ENCODE data around the gene TMIE. TPM values are rescaled to one million over a fixed set of nuclear protein-coding genes. Genes with fewer than 3 reads are reported as not detected.

The TMIE gene
- total and polyA plus RNA-seq, 9 of the 15 experiments (the other 6 are each of a cell fraction or from before 2014, with no cell fraction given), result not detected

DNA sequence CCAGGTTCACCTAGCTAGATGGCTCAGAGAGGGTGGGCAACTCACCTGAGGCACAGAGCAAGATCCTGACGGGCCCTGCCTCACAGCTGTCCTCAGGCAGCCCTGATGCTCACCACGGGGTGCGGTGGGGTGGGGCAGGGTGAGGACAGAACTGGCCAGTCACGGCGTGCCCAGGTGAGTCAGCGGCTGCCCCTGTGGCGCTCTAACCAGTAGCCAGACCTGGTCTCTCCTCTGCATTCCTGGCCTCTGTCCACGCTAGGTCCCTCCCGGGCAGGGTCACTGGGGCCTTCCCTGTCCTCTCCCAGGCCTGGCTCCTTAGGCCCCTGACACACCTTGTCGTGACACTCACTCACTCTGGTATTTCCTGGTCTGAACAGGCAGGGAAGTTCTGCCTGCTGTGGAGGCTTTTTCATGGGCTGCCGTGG lies 8.6 kb upstream of the TMIE start (continued):
- TF ChIP-seq ZNF23 (CRISPR knock-in tag; IDR thresholded peaks at IDR 0.05) (no peak), HNRNPUL1 (IDR thresholded peaks at IDR 0.05; ENCODE audit: low read length) (no peak)

DNA sequence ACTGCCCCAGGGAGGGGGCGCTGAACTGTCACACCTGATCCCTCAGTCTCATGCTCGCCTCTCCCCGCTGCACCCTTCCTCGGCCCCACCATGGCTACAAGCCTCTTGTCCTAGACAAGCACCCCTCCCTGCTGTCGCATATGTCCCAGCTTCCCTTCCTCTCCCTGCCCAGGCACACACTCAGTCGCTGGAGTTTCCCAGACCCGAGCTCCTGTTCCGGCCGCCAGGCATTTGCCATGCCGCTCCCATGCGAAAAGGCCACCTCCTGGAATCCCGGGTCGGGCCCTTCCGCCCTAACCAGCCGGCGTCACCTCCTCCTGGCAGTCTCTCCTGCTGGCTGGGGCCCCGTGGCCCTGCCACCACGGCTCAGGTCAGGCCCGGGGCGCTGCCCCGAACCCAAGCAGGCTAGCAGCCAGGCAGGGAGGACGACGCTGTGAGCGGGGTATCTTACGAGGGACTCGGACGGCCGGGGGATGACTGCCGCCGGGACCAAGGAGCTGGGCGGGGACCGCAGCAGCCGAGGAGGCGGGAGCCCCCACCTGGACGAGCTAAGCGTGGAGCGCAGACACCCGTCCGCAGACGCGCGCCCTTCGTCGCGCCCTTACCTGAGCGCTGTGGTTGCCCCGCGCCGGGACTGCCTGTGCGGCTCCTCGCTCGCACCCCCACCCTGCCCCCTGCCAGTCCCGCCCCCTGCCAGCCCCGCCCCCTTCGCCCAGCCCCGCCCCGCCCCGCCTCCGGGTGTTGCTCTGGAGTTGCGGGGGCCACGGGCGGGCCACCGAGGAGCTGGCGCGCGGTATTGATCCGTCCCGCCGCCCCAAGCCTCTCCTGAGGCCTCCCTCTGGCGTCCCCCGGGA lies 7.9 kb upstream of the TMIE start, which contains the start of gene ALS2CL:
ALS2CL (minus strand) TSS at position 642 of the 854 bp plus-strand sequence. CDS start 4,239 bp downstream, outside the sequence.
- H3K79me2 ChIP-seq (ENCODE audit: control insufficient read depth, insufficient read depth, low read length), result no peaks in the 10 kb centered on the region
- H3K27ac ChIP-seq (ENCODE audit: extremely low read depth, low read depth, low read length), result no peak within 1 kb of the TSS
- no peaks in the 10 kb centered on the region for H3K36me3 ChIP-seq (ENCODE audit: control insufficient read depth, insufficient read depth, low read length)
- WGBS (ENCODE audit: insufficient coverage, low coverage, missing lambda C conversion rate), result 2% methylated on average over 61 of the region's 71 CpGs
- peaks cover 7 to 47% of the 10 kb centered on the region in 2 experiments for H3K27me3 ChIP-seq (ENCODE audit: control insufficient read depth in 2 of 2, insufficient read depth in 2 of 2, low read length in 2 of 2)
- H3K4me2 ChIP-seq (ENCODE audit: insufficient read depth, low read length), result peak within 1 kb of the TSS; percentile 79
- no TSS peak for BruUV-seq (replicated peaks)
- H4K20me1 ChIP-seq (replicated peaks; ENCODE audit: control insufficient read depth, insufficient read depth, low read length), result peaks cover 3% of the 10 kb centered on the region
- H3K9ac ChIP-seq (ENCODE audit: insufficient read depth in 1 of 2, low read depth in 2 of 2, low read length in 2 of 2), result peak within 1 kb of the TSS; percentile 44 to 83; a peak in 3 of 4 replicates
- no peaks in the 10 kb centered on the region for H3K9me3 ChIP-seq (replicated peaks; ENCODE audit: control insufficient read depth, insufficient read depth, low read depth, low read length)
- intact Hi-C loops (cut with micrococcal nuclease) (no loop called here), in situ Hi-C loops (cut with MboI) (no loop called here)
- no peaks in the 10 kb centered on the region for H3K9me1 ChIP-seq (ENCODE audit: control insufficient read depth, insufficient read depth, low read length)
- CTCF ChIA-PET (ENCODE audit: low intra/inter-chr PET ratio), result interaction anchor here (0.5 kb wide), 1 partner anchor 19 kb away, joined by 4 read pairs; no protein-coding TSS in a partner anchor
- FAIRE-seq, result peak; percentile 19
- peak; percentile 81 for ATAC-seq
- DNase-seq (ENCODE audit: extremely low read depth in 1 of 4, low spot score in 3 of 4), result peak; percentile 48 to 97 (median 94)
- peak within 1 kb of the TSS; percentile 86 for H2AFZ ChIP-seq (ENCODE audit: low read depth, low read length)
- peaks cover 0 to 27% of the 10 kb centered on the region in 2 experiments; a peak in 2 of 5 replicates for H3K4me1 ChIP-seq (replicated peaks in 1 of 2; ENCODE audit: control insufficient read depth in 2 of 2, insufficient read depth in 2 of 2, low read length in 2 of 2)
- POLR2A ChIA-PET, result interaction anchor here (1.0 to 1.2 kb wide), 2 partner anchors 22 to 304 kb away, joined by 3 read pairs; no protein-coding TSS in a partner anchor
- peak within 1 kb of the TSS; percentile 40 for H3K4me3 ChIP-seq
- TF ChIP-seq, protein P1, sequence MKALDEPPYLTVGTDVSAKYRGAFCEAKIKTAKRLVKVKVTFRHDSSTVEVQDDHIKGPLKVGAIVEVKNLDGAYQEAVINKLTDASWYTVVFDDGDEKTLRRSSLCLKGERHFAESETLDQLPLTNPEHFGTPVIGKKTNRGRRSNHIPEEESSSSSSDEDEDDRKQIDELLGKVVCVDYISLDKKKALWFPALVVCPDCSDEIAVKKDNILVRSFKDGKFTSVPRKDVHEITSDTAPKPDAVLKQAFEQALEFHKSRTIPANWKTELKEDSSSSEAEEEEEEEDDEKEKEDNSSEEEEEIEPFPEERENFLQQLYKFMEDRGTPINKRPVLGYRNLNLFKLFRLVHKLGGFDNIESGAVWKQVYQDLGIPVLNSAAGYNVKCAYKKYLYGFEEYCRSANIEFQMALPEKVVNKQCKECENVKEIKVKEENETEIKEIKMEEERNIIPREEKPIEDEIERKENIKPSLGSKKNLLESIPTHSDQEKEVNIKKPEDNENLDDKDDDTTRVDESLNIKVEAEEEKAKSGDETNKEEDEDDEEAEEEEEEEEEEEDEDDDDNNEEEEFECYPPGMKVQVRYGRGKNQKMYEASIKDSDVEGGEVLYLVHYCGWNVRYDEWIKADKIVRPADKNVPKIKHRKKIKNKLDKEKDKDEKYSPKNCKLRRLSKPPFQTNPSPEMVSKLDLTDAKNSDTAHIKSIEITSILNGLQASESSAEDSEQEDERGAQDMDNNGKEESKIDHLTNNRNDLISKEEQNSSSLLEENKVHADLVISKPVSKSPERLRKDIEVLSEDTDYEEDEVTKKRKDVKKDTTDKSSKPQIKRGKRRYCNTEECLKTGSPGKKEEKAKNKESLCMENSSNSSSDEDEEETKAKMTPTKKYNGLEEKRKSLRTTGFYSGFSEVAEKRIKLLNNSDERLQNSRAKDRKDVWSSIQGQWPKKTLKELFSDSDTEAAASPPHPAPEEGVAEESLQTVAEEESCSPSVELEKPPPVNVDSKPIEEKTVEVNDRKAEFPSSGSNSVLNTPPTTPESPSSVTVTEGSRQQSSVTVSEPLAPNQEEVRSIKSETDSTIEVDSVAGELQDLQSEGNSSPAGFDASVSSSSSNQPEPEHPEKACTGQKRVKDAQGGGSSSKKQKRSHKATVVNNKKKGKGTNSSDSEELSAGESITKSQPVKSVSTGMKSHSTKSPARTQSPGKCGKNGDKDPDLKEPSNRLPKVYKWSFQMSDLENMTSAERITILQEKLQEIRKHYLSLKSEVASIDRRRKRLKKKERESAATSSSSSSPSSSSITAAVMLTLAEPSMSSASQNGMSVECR (CRISPR knock-in tag; IDR thresholded peaks at IDR 0.05), result peak; percentile 62; the same call in 1 of the 2 replicates
- no peak for TF ChIP-seq EP300 (IDR thresholded peaks at IDR 0.05; ENCODE audit: low read length)
- TF ChIP-seq DMBX1 (CRISPR knock-in tag; IDR thresholded peaks at IDR 0.05; ENCODE audit: borderline replicate concordance), result no peak
- no peak for TF ChIP-seq TCF7L2 (IDR thresholded peaks at IDR 0.05; ENCODE audit: low read depth, low read length)
- TF ChIP-seq, protein P2, sequence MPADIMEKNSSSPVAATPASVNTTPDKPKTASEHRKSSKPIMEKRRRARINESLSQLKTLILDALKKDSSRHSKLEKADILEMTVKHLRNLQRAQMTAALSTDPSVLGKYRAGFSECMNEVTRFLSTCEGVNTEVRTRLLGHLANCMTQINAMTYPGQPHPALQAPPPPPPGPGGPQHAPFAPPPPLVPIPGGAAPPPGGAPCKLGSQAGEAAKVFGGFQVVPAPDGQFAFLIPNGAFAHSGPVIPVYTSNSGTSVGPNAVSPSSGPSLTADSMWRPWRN (IDR thresholded peaks at IDR 0.05; ENCODE audit: low read depth), result no peak
- TF ChIP-seq ZBTB12 (CRISPR knock-in tag; IDR thresholded peaks at IDR 0.05), result no peak
- TF ChIP-seq ATF6 (CRISPR knock-in tag; IDR thresholded peaks at IDR 0.05), result no peak
- TF ChIP-seq TFAM (CRISPR knock-in tag; conservative IDR thresholded peaks at IDR 0.05), result no peak
- TF ChIP-seq KAT2B (IDR thresholded peaks at IDR 0.05; ENCODE audit: low read depth, low read length), result no peak

Data from K562 (cell line).